GM18873 (cell line): ENCODE data around the gene SMC5.
A peak's percentile ranks its signal among the peaks of the same experiment; 100 is the strongest.
"Not testable (repeated sequence)": the region's sequence is repeated elsewhere in the genome, so short reads cannot be mapped to it uniquely, and the experiment has no call there.

Experiments used
- ATAC-seq: cut with Tn5 transposase; IDR thresholded peaks from one replicate; pipeline ENCODE4 v1.9.1; 2021; ENCODE audit warnings: mild to moderate bottlenecking, moderate library complexity, moderate number of reproducible peaks; ENCODE audit not compliant: unreplicated experiment, low FRiP score

SMC5 gene

GRCh38 chr9:70355801-70356200, 97.0 kb downstream of the SMC5 start:
- no peak for ATAC-seq

- no peak for ATAC-seq
These were observed 104.2 kb downstream of the SMC5 start for GRCh38 chr9:70362952-70363351.

GRCh38 chr9:70363760-70364159, 105.0 kb downstream of the SMC5 start:
- no peak for ATAC-seq

- no peak for ATAC-seq
These were observed 108.6 kb downstream of the SMC5 start for GRCh38 chr9:70367305-70367930.

- ATAC-seq, result no peak
These were observed 116.3 kb downstream of the SMC5 start for GRCh38 chr9:70374962-70375618.

GRCh38 chr9:70382046-70382708, 123.4 kb downstream of the SMC5 start:
- no peak for ATAC-seq

- ATAC-seq, result no peak
These were observed 124.2 kb downstream of the SMC5 start for GRCh38 chr9:70382709-70383605.

- ATAC-seq, result no peak
These were observed 126.6 kb downstream of the SMC5 start for GRCh38 chr9:70385426-70385825.

GRCh38 chr9:70387663-70388062, 128.9 kb downstream of the SMC5 start:
- ATAC-seq, result no peak

- ATAC-seq, result no peak
These were observed 130.4 kb downstream of the SMC5 start for GRCh38 chr9:70389188-70389587.

GRCh38 chr9:70389621-70390266, 131.0 kb downstream of the SMC5 start:
- ATAC-seq, result no peak

GRCh38 chr9:70390933-70391341, 132.2 kb downstream of the SMC5 start:
- no peak for ATAC-seq

GRCh38 chr9:70392189-70392588, 133.4 kb downstream of the SMC5 start:
- no peak for ATAC-seq

GRCh38 chr9:70392850-70393249, 134.1 kb downstream of the SMC5 start:
- no peak for ATAC-seq

GRCh38 chr9:70395652-70396051, 136.9 kb downstream of the SMC5 start:
- ATAC-seq, result no peak

- peak; percentile 98 for ATAC-seq
These were observed 139.4 kb downstream of the SMC5 start for GRCh38 chr9:70398145-70398556.

GRCh38 chr9:70399141-70399540, 140.4 kb downstream of the SMC5 start:
- ATAC-seq, result no peak

- no peak for ATAC-seq
These were observed 141.5 kb downstream of the SMC5 start for GRCh38 chr9:70400107-70400892.

- not testable (repeated sequence) for ATAC-seq
These were observed 142.5 kb downstream of the SMC5 start for GRCh38 chr9:70401241-70401640.

GRCh38 chr9:70402213-70402612, 143.4 kb downstream of the SMC5 start:
- no peak for ATAC-seq
